ENCODE data around the gene TRAF6.

The TRAF6 gene

DNA sequence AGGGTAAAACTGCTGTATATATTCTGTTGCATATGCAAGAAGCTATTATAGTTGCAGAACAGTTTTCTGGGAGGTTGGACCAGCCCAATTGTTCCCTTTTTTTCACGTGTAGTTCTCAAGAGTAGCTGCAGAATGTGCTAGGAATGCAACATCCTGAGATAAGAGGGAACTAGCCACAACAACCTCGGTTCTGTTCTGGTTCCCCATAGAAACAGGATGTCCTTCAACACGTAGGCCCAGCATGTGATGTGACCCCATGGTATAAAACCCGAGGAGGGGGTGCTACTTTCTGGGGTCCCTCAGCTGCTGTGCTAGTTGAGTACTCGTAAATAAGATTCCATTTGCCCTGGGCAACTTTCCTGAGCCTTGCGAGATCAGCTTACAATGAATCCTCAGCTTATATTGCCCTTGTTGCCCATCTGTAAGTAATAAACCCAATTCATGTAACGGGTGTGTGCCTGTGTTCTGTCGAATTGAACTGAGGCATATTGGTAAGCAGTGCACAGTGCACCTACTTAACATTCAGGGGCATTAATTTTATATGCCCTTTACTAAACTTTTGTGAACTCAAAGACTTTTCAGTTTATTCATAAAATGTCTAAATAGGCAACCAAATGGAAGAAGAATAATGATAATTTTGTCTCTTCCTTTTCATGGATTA, 23.0 kb upstream of the TRAF6 start:
- WGBS, 2 donors (ENCODE audit: extremely low coverage in 2 of 2, insufficient read length in 2 of 2, insufficient replicate concordance in 1 of 2) = no CpG with 5 or more reads among the region's 8 CpGs
- Histone ChIP-seq H3K36me3 (replicated peaks in 1 of 2; ENCODE audit: control insufficient read depth in 2 of 2, insufficient read depth in 2 of 2, low read length in 2 of 2) (no peaks in the 10 kb centered on the region), H2BK5ac (ENCODE audit: low read length) (no peak overlapping the region), H3K4ac (ENCODE audit: low read length) (no peak overlapping the region), H3K14ac (ENCODE audit: low read length) (no peak overlapping the region), H2AK5ac (ENCODE audit: low read depth, low read length) (no peak overlapping the region), H3K18ac (ENCODE audit: low read length) (no peak overlapping the region), H2BK12ac (ENCODE audit: low read length) (no peak overlapping the region), H2BK15ac (ENCODE audit: low read length) (no peak overlapping the region), H3K4me3 (ENCODE audit: low read length in 2 of 2) (no peak overlapping the region), H4K8ac (ENCODE audit: low read depth, low read length) (no peak overlapping the region), H3K4me1 (ENCODE audit: control insufficient read depth in 2 of 2, insufficient read depth in 1 of 2, low read depth in 1 of 2, low read length in 2 of 2) (no peaks in the 10 kb centered on the region), H3K79me1 (ENCODE audit: low read depth, low read length) (no peaks in the 10 kb centered on the region), H3K4me2 (ENCODE audit: insufficient read depth, low read length, poor library complexity, severe bottlenecking) (no peak overlapping the region), H3K27me3 (ENCODE audit: control insufficient read depth in 3 of 3, insufficient read depth in 3 of 3, low read depth in 1 of 3, low read length in 3 of 3) (no peaks in the 10 kb centered on the region), H3K27ac (replicated peaks; ENCODE audit: low read length) (no peak overlapping the region), H2BK120ac (ENCODE audit: low read depth, low read length) (no peak overlapping the region), H3K9me3 (replicated peaks in 1 of 2; ENCODE audit: control insufficient read depth in 2 of 2, insufficient read depth in 1 of 2, low read depth in 1 of 2, low read length in 2 of 2) (no peaks in the 10 kb centered on the region), H4K91ac (ENCODE audit: low read depth, low read length, poor library complexity) (no peak overlapping the region), H3K23ac (ENCODE audit: low read depth, low read length, poor library complexity) (no peak overlapping the region), H3K9ac (ENCODE audit: low read depth, low read length, poor library complexity) (no peak overlapping the region), H2AFZ (ENCODE audit: low read length) (peak overlapping the region; percentile 58)
- DNase-seq (ENCODE audit: low spot score) = no peak

DNA sequence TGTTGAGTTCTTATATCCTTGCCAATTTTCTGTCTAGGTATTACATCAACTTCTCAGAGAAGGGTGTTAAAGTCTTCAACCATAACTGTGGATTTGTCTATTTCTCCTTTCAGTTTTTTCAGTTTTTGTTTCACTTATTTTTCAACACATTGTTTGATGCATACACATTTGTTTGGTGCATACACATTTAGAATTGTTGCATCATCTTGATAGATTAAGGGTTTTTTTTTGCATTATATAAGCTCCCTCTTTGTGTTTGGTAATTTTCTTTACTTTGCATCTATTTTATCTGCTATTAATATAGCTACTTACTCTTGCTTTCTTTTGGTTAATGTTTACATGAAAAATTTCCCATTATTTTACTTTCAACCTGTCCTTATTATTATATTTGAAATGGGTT, 20.8 kb upstream of the TRAF6 start:
- no peak overlapping the region for H2AK5ac ChIP-seq (ENCODE audit: low read depth, low read length)
- no peak overlapping the region for H2BK5ac ChIP-seq (ENCODE audit: low read length)
- no peak for DNase-seq (ENCODE audit: low spot score)
- no peaks in the 10 kb centered on the region for H3K79me1 ChIP-seq (ENCODE audit: low read depth, low read length)
- H3K4me1 ChIP-seq (ENCODE audit: control insufficient read depth in 2 of 2, insufficient read depth in 1 of 2, low read depth in 1 of 2, low read length in 2 of 2) = no peaks in the 10 kb centered on the region
- H3K36me3 ChIP-seq (replicated peaks in 1 of 2; ENCODE audit: control insufficient read depth in 2 of 2, insufficient read depth in 2 of 2, low read length in 2 of 2) = no peaks in the 10 kb centered on the region
- H3K27me3 ChIP-seq (ENCODE audit: control insufficient read depth in 3 of 3, insufficient read depth in 3 of 3, low read depth in 1 of 3, low read length in 3 of 3) = no peaks in the 10 kb centered on the region
- no peak overlapping the region for H3K9ac ChIP-seq (ENCODE audit: low read depth, low read length, poor library complexity)
- H4K8ac ChIP-seq (ENCODE audit: low read depth, low read length) = no peak overlapping the region
- no peak overlapping the region for H4K91ac ChIP-seq (ENCODE audit: low read depth, low read length, poor library complexity)
- H2BK120ac ChIP-seq (ENCODE audit: low read depth, low read length) = no peak overlapping the region
- no peak overlapping the region for H3K23ac ChIP-seq (ENCODE audit: low read depth, low read length, poor library complexity)
- H2AFZ ChIP-seq (ENCODE audit: low read length) = no peak overlapping the region
- H3K14ac ChIP-seq (ENCODE audit: low read length) = no peak overlapping the region
- H3K9me3 ChIP-seq (replicated peaks in 1 of 2; ENCODE audit: control insufficient read depth in 2 of 2, insufficient read depth in 1 of 2, low read depth in 1 of 2, low read length in 2 of 2) = no peaks in the 10 kb centered on the region
- no peak overlapping the region for H3K4ac ChIP-seq (ENCODE audit: low read length)
- no peak overlapping the region for H3K4me3 ChIP-seq (ENCODE audit: low read length in 2 of 2)
- no peak overlapping the region for H3K27ac ChIP-seq (replicated peaks; ENCODE audit: low read length)
- H2BK12ac ChIP-seq (ENCODE audit: low read length) = no peak overlapping the region
- H3K4me2 ChIP-seq (ENCODE audit: insufficient read depth, low read length, poor library complexity, severe bottlenecking) = no peak overlapping the region
- no peak overlapping the region for H3K18ac ChIP-seq (ENCODE audit: low read length)
- no peak overlapping the region for H2BK15ac ChIP-seq (ENCODE audit: low read length)

DNA sequence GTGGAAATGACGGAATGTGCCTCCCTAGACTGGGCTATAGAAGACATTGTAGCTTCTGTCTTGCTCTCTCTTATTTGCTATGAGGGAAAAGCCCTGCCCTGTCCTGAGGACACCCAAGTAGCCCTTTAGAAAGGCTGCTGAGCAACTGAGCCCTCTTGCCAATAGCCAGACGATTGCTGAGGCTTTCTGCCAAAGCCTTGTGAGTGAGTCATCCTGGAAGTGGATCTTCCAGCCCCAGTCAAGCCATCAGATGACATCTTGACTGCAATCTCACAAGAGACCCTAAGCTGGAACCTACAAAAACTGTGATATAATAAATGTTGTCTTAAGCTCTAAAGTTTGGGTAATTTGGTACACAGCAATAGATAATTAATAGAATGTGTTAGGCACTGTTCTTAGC, 3.9 kb upstream of the TRAF6 start:
- H3K14ac ChIP-seq (ENCODE audit: low read length) = no peak overlapping the region
- no peak overlapping the region for H3K23ac ChIP-seq (ENCODE audit: low read depth, low read length, poor library complexity)
- WGBS, 2 donors (ENCODE audit: extremely low coverage in 2 of 2, insufficient read length in 2 of 2, insufficient replicate concordance in 1 of 2) = no CpG with 5 or more reads among the region's 2 CpGs
- no peak overlapping the region for H3K4me3 ChIP-seq (ENCODE audit: low read length in 2 of 2)
- H2BK5ac ChIP-seq (ENCODE audit: low read length) = no peak overlapping the region
- no peak overlapping the region for H3K4me2 ChIP-seq (ENCODE audit: insufficient read depth, low read length, poor library complexity, severe bottlenecking)
- no peak overlapping the region for H3K27ac ChIP-seq (replicated peaks; ENCODE audit: low read length)
- no peak overlapping the region for H4K91ac ChIP-seq (ENCODE audit: low read depth, low read length, poor library complexity)
- peaks cover 0 to 3% (median 0%) of the 10 kb centered on the region in 3 experiments for H3K27me3 ChIP-seq (ENCODE audit: control insufficient read depth in 3 of 3, insufficient read depth in 3 of 3, low read depth in 1 of 3, low read length in 3 of 3)
- no peaks in the 10 kb centered on the region for H3K4me1 ChIP-seq (ENCODE audit: control insufficient read depth in 2 of 2, insufficient read depth in 1 of 2, low read depth in 1 of 2, low read length in 2 of 2)
- no peak overlapping the region for H2BK120ac ChIP-seq (ENCODE audit: low read depth, low read length)
- H2BK12ac ChIP-seq (ENCODE audit: low read length) = no peak overlapping the region
- H3K36me3 ChIP-seq (replicated peaks in 1 of 2; ENCODE audit: control insufficient read depth in 2 of 2, insufficient read depth in 2 of 2, low read length in 2 of 2) = no peaks in the 10 kb centered on the region
- no peak overlapping the region for H2AK5ac ChIP-seq (ENCODE audit: low read depth, low read length)
- DNase-seq (ENCODE audit: low spot score) = no peak
- no peak overlapping the region for H4K8ac ChIP-seq (ENCODE audit: low read depth, low read length)
- H3K79me1 ChIP-seq (ENCODE audit: low read depth, low read length) = peaks cover 4% of the 10 kb centered on the region
- no peak overlapping the region for H3K18ac ChIP-seq (ENCODE audit: low read length)
- peaks cover 2 to 10% of the 10 kb centered on the region in 2 donors for H3K9me3 ChIP-seq (replicated peaks in 1 of 2; ENCODE audit: control insufficient read depth in 2 of 2, insufficient read depth in 1 of 2, low read depth in 1 of 2, low read length in 2 of 2)
- no peak overlapping the region for H3K4ac ChIP-seq (ENCODE audit: low read length)
- H2BK15ac ChIP-seq (ENCODE audit: low read length) = no peak overlapping the region
- H2AFZ ChIP-seq (ENCODE audit: low read length) = no peak overlapping the region
- no peak overlapping the region for H3K9ac ChIP-seq (ENCODE audit: low read depth, low read length, poor library complexity)

DNA sequence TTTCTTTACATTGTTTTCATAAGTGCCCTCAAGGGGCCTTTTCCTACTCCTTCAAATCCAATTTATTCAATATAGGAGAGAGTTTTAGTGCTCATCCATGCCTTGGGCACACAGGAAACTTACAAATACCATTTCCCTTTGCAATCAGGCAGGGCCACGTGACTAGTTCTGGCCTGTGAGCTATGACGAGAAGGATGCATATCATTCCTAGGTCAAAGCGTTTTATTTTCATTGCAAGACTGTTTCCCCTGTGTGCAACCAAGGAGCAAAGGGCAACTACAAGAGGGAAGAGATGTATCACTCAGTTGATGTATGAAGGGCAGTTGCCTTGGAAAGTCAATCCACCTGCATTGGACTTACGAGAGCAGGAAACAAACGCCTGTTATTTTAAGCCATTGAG, 1.9 kb upstream of the TRAF6 start:
- no peak overlapping the region for H3K27ac ChIP-seq (replicated peaks; ENCODE audit: low read length)
- no peak overlapping the region for H2BK5ac ChIP-seq (ENCODE audit: low read length)
- H2BK15ac ChIP-seq (ENCODE audit: low read length) = no peak overlapping the region
- H3K4me1 ChIP-seq (ENCODE audit: control insufficient read depth in 2 of 2, insufficient read depth in 1 of 2, low read depth in 1 of 2, low read length in 2 of 2) = peaks cover 1 to 3% of the 10 kb centered on the region in 2 donors
- no peak overlapping the region for H4K91ac ChIP-seq (ENCODE audit: low read depth, low read length, poor library complexity)
- no peak overlapping the region for H3K14ac ChIP-seq (ENCODE audit: low read length)
- no peak overlapping the region for H3K18ac ChIP-seq (ENCODE audit: low read length)
- no peaks in the 10 kb centered on the region for H3K36me3 ChIP-seq (replicated peaks in 1 of 2; ENCODE audit: control insufficient read depth in 2 of 2, insufficient read depth in 2 of 2, low read length in 2 of 2)
- no peak overlapping the region for H3K23ac ChIP-seq (ENCODE audit: low read depth, low read length, poor library complexity)
- peaks cover 4% of the 10 kb centered on the region for H3K79me1 ChIP-seq (ENCODE audit: low read depth, low read length)
- H3K9me3 ChIP-seq (replicated peaks in 1 of 2; ENCODE audit: control insufficient read depth in 2 of 2, insufficient read depth in 1 of 2, low read depth in 1 of 2, low read length in 2 of 2) = peaks cover 2 to 10% of the 10 kb centered on the region in 2 donors
- WGBS, 2 donors (ENCODE audit: extremely low coverage in 2 of 2, insufficient read length in 2 of 2, insufficient replicate concordance in 1 of 2) = no CpG with 5 or more reads among the region's 5 CpGs
- H3K4me2 ChIP-seq (ENCODE audit: insufficient read depth, low read length, poor library complexity, severe bottlenecking) = no peak overlapping the region
- no peak overlapping the region for H2BK120ac ChIP-seq (ENCODE audit: low read depth, low read length)
- H3K27me3 ChIP-seq (ENCODE audit: control insufficient read depth in 3 of 3, insufficient read depth in 3 of 3, low read depth in 1 of 3, low read length in 3 of 3) = peaks cover 0 to 3% (median 0%) of the 10 kb centered on the region in 3 experiments
- no peak overlapping the region for H4K8ac ChIP-seq (ENCODE audit: low read depth, low read length)
- H2AFZ ChIP-seq (ENCODE audit: low read length) = no peak overlapping the region
- H2AK5ac ChIP-seq (ENCODE audit: low read depth, low read length) = no peak overlapping the region
- no peak overlapping the region for H2BK12ac ChIP-seq (ENCODE audit: low read length)
- no peak overlapping the region for H3K9ac ChIP-seq (ENCODE audit: low read depth, low read length, poor library complexity)
- no peak for DNase-seq (ENCODE audit: low spot score)
- H3K4ac ChIP-seq (ENCODE audit: low read length) = no peak overlapping the region
- no peak overlapping the region for H3K4me3 ChIP-seq (ENCODE audit: low read length in 2 of 2)

All from neuronal stem cell (in vitro differentiated cells).